HG02642 (cell line): ENCODE results near the gene HVCN1.

ENCODE experiments used
- ATAC-seq: cut with Tn5 transposase; IDR thresholded peaks from one replicate; pipeline ENCODE4 v1.9.1; 2021; ENCODE audit warnings: mild to moderate bottlenecking; ENCODE audit not compliant: unreplicated experiment, poor library complexity

The HVCN1 gene

GRCh38 chr12:110702081-110702480, 13.2 kb upstream of the HVCN1 start:
- no peak for ATAC-seq

GRCh38 chr12:110699591-110700445, 10.9 kb upstream of the HVCN1 start:
- no peak for ATAC-seq

GRCh38 chr12:110698171-110698902, 9.4 kb upstream of the HVCN1 start:
- peak; percentile 84 for ATAC-seq

- no peak for ATAC-seq
Measured at GRCh38 chr12:110697236-110697635, 8.3 kb upstream of the HVCN1 start.

DNA sequence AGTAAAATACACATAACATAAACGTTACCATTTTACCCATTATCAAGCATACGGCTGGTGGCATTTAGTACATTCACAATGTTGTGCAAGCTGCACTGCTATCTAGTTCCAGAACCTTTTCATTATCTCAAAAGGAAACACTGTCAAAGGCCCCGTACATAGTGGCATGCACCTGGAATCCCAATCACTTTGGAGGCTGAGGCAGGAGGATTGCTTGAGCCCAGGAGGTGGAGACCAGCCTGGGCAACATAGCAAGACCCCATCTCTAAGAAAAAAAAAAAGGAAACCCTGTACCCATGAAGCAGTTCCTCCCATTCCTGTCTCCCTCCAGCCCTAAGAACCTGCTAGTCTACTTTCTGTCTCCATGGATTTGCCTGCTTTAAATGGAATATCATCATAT, 7.4 kb upstream of the HVCN1 start:
- no peak for ATAC-seq

DNA sequence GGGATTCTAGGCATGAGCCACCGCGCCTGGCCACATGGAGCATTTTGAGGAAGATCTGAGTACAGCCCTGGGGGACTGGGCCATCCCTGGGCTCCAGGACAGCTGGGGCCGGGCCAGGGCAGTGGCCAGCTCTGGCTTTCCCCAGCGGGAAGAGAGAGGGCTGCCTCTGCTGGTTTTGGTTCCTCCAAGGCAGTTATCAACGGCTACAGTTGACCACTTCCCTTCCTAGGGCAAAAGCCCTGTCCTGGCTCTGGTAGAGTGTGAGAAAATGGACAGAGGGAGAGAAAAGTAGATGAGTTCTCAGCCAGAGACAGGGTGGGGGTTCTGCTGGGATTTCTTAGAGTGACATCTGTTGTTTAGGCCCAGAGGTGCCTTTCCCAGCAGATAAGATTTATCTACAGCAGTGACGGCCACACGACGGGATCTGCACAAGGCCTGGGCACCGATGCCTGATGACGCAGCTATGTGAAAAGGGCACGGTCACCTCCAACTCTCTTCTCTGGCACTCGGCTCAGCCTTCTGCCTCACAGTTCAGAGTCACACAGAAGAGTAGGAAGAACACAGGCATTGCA, 5.5 kb upstream of the HVCN1 start:
- ATAC-seq: no peak

DNA sequence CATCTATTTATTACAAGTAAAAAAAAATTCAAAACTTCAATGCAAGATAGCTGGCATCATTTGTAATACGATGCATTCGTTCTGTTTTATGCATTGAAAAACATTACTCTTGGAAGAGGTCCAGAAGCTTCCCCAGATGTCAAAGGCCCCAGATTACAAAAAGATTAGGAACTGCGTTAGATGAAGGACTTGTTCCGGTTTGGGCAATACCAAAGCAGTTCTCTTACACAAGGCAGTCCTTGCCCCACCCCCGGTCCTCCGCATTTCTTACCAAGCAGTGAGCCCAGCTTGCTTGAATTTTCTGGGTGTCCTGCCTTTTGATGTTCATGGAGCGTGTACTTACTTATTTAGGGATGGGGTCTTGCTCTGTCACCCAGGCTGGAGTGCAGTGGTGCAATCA, 4.8 kb upstream of the HVCN1 start:
- no peak for ATAC-seq

DNA sequence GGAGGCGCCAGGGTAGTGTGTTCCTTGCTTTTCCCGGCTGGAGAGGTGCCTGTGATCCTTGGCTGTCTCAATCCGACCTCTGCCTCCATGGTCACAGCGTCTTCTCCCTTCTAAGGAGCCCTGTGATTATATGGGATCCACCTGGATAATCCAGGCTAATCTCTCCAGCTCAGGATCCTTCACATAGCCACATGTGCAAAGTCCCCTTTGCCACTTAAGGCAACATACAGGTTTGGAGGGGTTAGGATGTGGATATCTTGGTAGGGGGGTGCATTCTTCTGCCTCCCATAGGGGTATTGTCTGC, 1.2 kb upstream of the HVCN1 start:
- ATAC-seq: no peak

DNA sequence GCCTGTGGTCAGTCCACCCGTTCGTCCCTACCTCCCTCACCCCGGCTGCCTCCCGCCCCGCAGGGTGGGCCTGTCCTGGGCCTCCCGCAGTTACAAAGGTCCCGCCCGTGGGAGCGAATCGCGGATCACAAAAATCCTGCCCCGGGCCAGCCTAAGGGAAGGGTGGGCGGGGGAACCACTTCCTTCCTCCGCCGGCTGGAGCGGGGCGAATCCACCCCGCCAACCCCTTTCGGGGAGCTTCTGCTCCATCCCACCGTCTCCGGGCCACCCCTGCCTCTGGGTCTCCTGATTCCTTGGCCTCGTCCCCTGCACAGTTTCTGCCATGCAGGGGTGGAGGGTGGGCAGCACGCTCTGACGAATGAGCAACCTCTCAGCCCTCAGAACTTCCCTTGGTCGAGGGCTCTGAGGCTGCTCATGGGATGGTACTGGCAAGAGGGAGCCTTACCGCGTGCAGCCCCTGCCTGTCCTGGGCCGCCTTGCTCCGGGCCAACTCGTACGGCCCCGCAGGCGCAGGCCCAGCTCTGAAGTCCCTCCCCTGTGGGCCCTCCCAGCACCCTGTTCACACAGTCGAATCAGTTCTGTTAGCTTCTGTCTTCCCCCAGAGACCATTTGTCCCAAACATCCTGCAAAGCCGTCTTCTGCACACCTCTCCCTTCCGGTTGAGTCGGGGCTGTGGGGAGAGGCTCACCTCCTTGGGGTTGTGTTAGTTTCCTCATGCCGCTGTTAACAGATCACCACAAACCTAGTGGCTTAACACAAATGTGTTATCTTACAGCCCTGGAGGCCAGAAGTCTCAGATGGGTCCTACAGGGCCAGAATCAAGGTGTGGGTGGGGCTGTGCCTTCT, 589 bp upstream of the HVCN1 start:
- peak; percentile 55 for ATAC-seq

- ATAC-seq: no peak
Measured at GRCh38 chr12:110687396-110688169, 1.3 kb downstream of the HVCN1 start.

DNA sequence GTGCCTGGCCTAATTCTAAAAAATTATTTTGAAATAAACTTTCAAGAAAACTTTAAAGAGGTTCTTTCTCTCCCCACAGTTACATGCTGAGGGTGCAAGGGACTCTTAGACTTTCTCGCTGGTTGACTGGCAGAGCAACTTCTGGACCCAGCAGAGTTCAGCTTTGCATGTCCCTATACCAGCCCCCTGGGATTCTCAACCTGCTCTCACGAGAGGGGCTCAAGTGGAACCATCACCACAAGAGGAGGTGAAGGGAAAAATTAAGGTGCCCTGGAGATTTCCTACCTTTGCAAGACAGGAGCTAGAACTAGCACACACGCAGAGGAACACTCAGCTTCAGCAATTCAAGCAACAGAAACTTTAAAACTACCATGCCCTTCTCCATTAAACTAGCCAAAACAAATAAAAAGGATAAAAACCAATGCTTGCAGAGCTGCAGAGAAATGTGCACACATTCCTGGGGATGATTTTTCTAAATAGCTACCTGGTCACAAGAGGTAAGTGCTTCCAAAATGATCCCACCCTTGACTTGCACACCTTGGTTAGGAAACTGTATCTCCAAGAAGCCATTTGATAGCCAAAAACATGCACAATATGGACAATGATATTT, 2.5 kb downstream of the HVCN1 start:
- ATAC-seq: no peak

DNA sequence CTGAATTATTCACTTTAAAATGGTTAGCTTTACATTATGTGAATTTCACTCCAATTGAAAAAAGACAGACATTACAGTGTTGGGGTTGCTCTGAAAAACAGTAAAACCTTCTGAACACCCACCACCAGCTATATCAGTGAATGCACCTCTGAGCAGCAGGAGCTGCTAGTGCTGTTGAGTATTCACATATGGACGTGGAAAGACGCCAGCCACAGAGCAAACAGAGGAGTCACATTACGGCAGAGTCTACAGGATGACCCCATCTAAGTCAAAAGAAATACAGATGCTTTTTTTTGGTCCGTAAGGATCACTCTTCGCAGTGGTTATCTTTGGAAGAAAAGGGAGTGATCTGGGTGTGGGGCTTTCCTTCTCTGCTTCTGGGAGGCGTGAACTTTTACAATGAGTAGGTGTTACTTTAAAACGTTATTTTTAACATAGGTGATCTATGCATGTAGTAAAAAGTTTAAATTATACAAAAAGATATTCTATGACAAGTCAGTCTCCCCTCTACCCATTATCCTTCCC, 4.5 kb downstream of the HVCN1 start:
- no peak for ATAC-seq

DNA sequence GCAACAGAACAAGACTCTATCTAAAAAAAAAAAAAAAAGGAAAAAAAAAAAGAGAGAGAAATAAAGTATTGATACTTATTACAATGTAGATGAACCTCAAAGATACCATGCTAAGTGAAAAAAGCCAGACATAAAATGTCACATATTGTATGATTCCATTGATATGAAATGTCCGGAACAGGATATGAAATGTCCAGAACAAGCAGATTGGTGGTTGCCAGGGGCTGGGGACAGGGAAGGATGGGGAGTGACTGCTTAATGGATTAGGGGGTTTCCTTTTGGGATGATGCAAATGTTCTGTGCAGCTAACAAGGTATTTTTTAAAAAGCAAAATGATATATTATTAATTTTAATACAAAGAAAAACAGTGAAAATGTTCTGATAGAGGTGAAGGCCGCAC, 5.0 kb downstream of the HVCN1 start:
- ATAC-seq: no peak

- ATAC-seq: no peak
Measured at GRCh38 chr12:110680032-110680431, 8.9 kb downstream of the HVCN1 start.

DNA sequence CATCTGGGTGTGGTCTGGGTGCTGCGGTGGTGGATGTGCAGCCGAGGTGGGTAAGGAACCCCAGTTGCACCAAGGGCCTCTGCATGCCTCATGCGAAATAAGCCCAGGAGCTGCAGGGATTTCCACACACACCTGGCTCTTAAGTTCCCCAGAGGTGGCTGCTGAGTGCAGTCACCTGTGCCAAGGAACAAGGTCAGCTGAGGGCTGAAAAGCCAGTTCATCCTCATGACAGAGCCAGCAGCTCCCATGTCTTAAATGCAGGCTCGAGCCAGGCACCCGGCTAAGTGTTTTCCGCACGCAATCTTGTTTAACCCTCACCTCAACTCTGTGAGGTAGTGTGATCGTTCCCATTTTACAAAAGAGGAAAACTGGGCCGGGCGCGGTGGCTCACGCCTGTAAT, 9.7 kb downstream of the HVCN1 start:
- ATAC-seq: no peak

- peak; percentile 3 for ATAC-seq
Measured at GRCh38 chr12:110677982-110678381, 10.9 kb downstream of the HVCN1 start.

- ATAC-seq: peak; percentile 67
Measured at GRCh38 chr12:110677206-110677911, 11.6 kb downstream of the HVCN1 start.

DNA sequence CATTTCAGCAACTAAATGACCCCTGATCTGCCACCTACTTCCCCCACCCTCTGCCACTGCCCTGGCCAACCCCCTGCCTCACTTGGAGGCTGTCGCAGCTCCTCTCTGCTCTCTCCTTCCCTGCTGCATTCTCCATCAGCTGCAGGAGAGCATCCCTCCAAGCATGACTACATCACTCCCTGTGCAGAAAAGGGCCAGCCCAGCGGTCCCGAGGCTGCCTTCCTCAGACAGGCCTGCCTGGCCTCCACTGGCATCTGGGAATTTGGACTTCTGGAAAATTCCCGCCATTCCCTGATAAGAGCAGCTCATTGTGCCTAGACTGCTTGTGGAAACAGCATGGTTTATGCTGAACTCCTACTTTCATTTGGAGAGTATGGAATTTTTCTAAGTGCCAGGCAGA, 12.7 kb downstream of the HVCN1 start:
- no peak for ATAC-seq
